ENCODE data around the gene OLR1.

OLR1 gene

GRCh38 chr12:10135126-10135525, 36.8 kb downstream of the OLR1 start:
- no peak for TF ChIP-seq SIN3A (IDR thresholded peaks at IDR 0.05; ENCODE audit: borderline replicate concordance, insufficient read depth, low read length)
- TF ChIP-seq FOXP2 (optimal IDR thresholded peaks at IDR 0.05; ENCODE audit: borderline replicate concordance, extremely low read depth, extremely low read length, insufficient read depth) = no peak
- TF ChIP-seq POLR2AphosphoS5 (IDR thresholded peaks at IDR 0.05; ENCODE audit: low read depth, low read length) = no peak
- TF ChIP-seq REST (IDR thresholded peaks at IDR 0.05; ENCODE audit: insufficient read depth in 1 of 2, low read depth in 2 of 2, low read length in 2 of 2) = no peak
- TF ChIP-seq TAF1 (IDR thresholded peaks at IDR 0.05; ENCODE audit: borderline replicate concordance, insufficient read depth, low read length) = no peak

- TF ChIP-seq POLR2AphosphoS5 (IDR thresholded peaks at IDR 0.05; ENCODE audit: low read depth, low read length) (no peak), SIN3A (IDR thresholded peaks at IDR 0.05; ENCODE audit: borderline replicate concordance, insufficient read depth, low read length) (no peak), TAF1 (IDR thresholded peaks at IDR 0.05; ENCODE audit: borderline replicate concordance, insufficient read depth, low read length) (no peak), FOXP2 (optimal IDR thresholded peaks at IDR 0.05; ENCODE audit: borderline replicate concordance, extremely low read depth, extremely low read length, insufficient read depth) (no peak), REST (IDR thresholded peaks at IDR 0.05; ENCODE audit: insufficient read depth in 1 of 2, low read depth in 2 of 2, low read length in 2 of 2) (no peak)
Observed at GRCh38 chr12:10132850-10133370, 39.0 kb downstream of the OLR1 start.

- TF ChIP-seq FOXP2 (optimal IDR thresholded peaks at IDR 0.05; ENCODE audit: borderline replicate concordance, extremely low read depth, extremely low read length, insufficient read depth) (no peak), SIN3A (IDR thresholded peaks at IDR 0.05; ENCODE audit: borderline replicate concordance, insufficient read depth, low read length) (no peak), REST (IDR thresholded peaks at IDR 0.05; ENCODE audit: insufficient read depth in 1 of 2, low read depth in 2 of 2, low read length in 2 of 2) (no peak), TAF1 (IDR thresholded peaks at IDR 0.05; ENCODE audit: borderline replicate concordance, insufficient read depth, low read length) (no peak), POLR2AphosphoS5 (IDR thresholded peaks at IDR 0.05; ENCODE audit: low read depth, low read length) (no peak)
Observed at GRCh38 chr12:10131111-10131690, 40.7 kb downstream of the OLR1 start.

- TF ChIP-seq REST (IDR thresholded peaks at IDR 0.05; ENCODE audit: insufficient read depth in 1 of 2, low read depth in 2 of 2, low read length in 2 of 2) (no peak), FOXP2 (optimal IDR thresholded peaks at IDR 0.05; ENCODE audit: borderline replicate concordance, extremely low read depth, extremely low read length, insufficient read depth) (no peak), POLR2AphosphoS5 (IDR thresholded peaks at IDR 0.05; ENCODE audit: low read depth, low read length) (no peak), TAF1 (IDR thresholded peaks at IDR 0.05; ENCODE audit: borderline replicate concordance, insufficient read depth, low read length) (no peak), SIN3A (IDR thresholded peaks at IDR 0.05; ENCODE audit: borderline replicate concordance, insufficient read depth, low read length) (no peak)
Observed at GRCh38 chr12:10130042-10130441, 41.9 kb downstream of the OLR1 start, which contains the start of gene CLEC7A. TSS of gene CLEC7A (minus strand) at chr12:10130199. CDS start at chr12:10130082, 117 bp downstream.

Measured in PFSK-1 (cell line).